ENCODE results near the gene DEGS1.

Gene DEGS1

GRCh38 chr1:224182866-224183590 is at the start of gene DEGS1:
TSS of gene DEGS1 (plus strand) at chr1:224183240. CDS start at chr1:224183337, 97 bp downstream.
- H3K27me3 Mint-ChIP-seq (ENCODE audit: low read depth), result peaks cover 7% of the 10 kb centered on the region
- DNase-seq (ENCODE audit: low spot score), result peak; percentile 82
- peak within 1 kb of the TSS; percentile 91 for H3K27ac Mint-ChIP-seq
- peak within 1 kb of the TSS; percentile 94 for H3K4me3 Mint-ChIP-seq
- no peaks in the 10 kb centered on the region for H3K9me3 Mint-ChIP-seq
- peaks cover 33% of the 10 kb centered on the region for H3K36me3 Mint-ChIP-seq (ENCODE audit: low read depth)
- H3K4me1 Mint-ChIP-seq (ENCODE audit: low read depth), result peaks cover 38% of the 10 kb centered on the region

GRCh38 chr1:224133741-224134299 is 49.2 kb upstream of the DEGS1 start:
- no peaks in the 10 kb centered on the region for H3K27me3 Mint-ChIP-seq (ENCODE audit: low read depth)
- DNase-seq (ENCODE audit: low spot score), result no peak
- peaks cover 36% of the 10 kb centered on the region for H3K36me3 Mint-ChIP-seq (ENCODE audit: low read depth)
- no peaks in the 10 kb centered on the region for H3K4me1 Mint-ChIP-seq (ENCODE audit: low read depth)
- H3K27ac Mint-ChIP-seq, result no peak overlapping the region
- H3K9me3 Mint-ChIP-seq, result peaks cover 7% of the 10 kb centered on the region
- H3K4me3 Mint-ChIP-seq, result no peak overlapping the region

GRCh38 chr1:224137518-224137917 is 45.5 kb upstream of the DEGS1 start:
- Mint-ChIP-seq H3K4me1 (ENCODE audit: low read depth) (no peaks in the 10 kb centered on the region), H3K27ac (no peak overlapping the region), H3K4me3 (no peak overlapping the region), H3K36me3 (ENCODE audit: low read depth) (peaks cover 17% of the 10 kb centered on the region), H3K9me3 (no peaks in the 10 kb centered on the region), H3K27me3 (ENCODE audit: low read depth) (no peaks in the 10 kb centered on the region)
- no peak for DNase-seq (ENCODE audit: low spot score)

DNA sequence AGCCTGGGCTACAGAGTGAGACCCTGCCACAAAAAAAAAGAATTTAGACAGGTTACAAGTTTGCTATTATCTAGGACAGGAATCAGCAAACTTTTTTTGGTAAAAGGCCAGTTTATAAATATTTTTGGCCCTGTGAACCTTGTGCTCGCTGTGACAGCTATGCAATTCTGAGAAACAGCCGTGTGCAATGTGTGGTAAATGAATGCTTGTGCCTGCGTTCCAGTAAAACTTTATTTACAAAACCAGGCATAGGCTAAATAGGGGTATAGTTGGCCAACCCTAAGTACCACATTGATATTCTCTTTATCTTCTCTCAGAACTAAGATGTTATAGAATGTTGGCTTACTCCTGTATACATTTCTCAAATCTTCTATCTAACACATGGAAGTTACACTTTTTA is 44.8 kb upstream of the DEGS1 start:
- Mint-ChIP-seq H3K27ac (no peak overlapping the region), H3K9me3 (no peaks in the 10 kb centered on the region), H3K4me3 (no peak overlapping the region), H3K4me1 (ENCODE audit: low read depth) (no peaks in the 10 kb centered on the region), H3K36me3 (ENCODE audit: low read depth) (peaks cover 15% of the 10 kb centered on the region), H3K27me3 (ENCODE audit: low read depth) (no peaks in the 10 kb centered on the region)
- DNase-seq (ENCODE audit: low spot score), result no peak

GRCh38 chr1:224141693-224142092 is 41.3 kb upstream of the DEGS1 start:
- no peaks in the 10 kb centered on the region for H3K9me3 Mint-ChIP-seq

GRCh38 chr1:224149709-224150108 is 33.3 kb upstream of the DEGS1 start:
- Mint-ChIP-seq H3K4me3 (no peak overlapping the region), H3K27me3 (ENCODE audit: low read depth) (no peaks in the 10 kb centered on the region), H3K27ac (no peak overlapping the region), H3K36me3 (ENCODE audit: low read depth) (peaks cover 17% of the 10 kb centered on the region), H3K4me1 (ENCODE audit: low read depth) (peaks cover 12% of the 10 kb centered on the region), H3K9me3 (no peaks in the 10 kb centered on the region)
- DNase-seq (ENCODE audit: low spot score), result no peak

More at GRCh38 chr1:224141693-224142092, 41.3 kb upstream of the DEGS1 start:
- Mint-ChIP-seq H3K27ac (no peak overlapping the region), H3K36me3 (ENCODE audit: low read depth) (peaks cover 14% of the 10 kb centered on the region), H3K27me3 (ENCODE audit: low read depth) (no peaks in the 10 kb centered on the region), H3K4me1 (ENCODE audit: low read depth) (no peaks in the 10 kb centered on the region), H3K4me3 (no peak overlapping the region)
- DNase-seq (ENCODE audit: low spot score), result no peak

DNA sequence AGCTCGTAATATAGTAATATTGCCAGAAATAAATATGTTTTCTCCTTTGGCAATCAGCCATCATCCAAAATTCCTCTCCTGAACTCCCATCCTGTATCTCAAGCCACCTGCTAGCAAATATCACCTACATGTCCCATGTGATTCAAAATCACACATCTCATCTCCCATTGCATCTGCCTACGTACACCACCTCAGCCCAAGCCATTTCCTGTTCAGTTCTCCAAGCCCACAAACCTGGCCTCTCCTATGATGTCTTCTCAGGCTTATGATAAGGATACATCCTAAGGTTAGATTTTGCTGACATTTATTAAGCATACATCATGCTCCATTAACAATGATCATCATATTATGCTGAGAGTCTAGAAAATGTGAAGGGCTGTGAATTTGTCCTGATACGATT is 31.9 kb upstream of the DEGS1 start:
- no peak for DNase-seq (ENCODE audit: low spot score)
- H3K27me3 Mint-ChIP-seq (ENCODE audit: low read depth), result no peaks in the 10 kb centered on the region
- H3K27ac Mint-ChIP-seq, result peak overlapping the region; percentile 28
- no peaks in the 10 kb centered on the region for H3K9me3 Mint-ChIP-seq
- H3K4me1 Mint-ChIP-seq (ENCODE audit: low read depth), result peaks cover 16% of the 10 kb centered on the region
- H3K36me3 Mint-ChIP-seq (ENCODE audit: low read depth), result peaks cover 19% of the 10 kb centered on the region
- no peak overlapping the region for H3K4me3 Mint-ChIP-seq

- Mint-ChIP-seq H3K9me3 (no peaks in the 10 kb centered on the region), H3K4me3 (no peak overlapping the region), H3K36me3 (ENCODE audit: low read depth) (peaks cover 31% of the 10 kb centered on the region)
Measured at GRCh38 chr1:224157316-224157715, 25.7 kb upstream of the DEGS1 start.

DNA sequence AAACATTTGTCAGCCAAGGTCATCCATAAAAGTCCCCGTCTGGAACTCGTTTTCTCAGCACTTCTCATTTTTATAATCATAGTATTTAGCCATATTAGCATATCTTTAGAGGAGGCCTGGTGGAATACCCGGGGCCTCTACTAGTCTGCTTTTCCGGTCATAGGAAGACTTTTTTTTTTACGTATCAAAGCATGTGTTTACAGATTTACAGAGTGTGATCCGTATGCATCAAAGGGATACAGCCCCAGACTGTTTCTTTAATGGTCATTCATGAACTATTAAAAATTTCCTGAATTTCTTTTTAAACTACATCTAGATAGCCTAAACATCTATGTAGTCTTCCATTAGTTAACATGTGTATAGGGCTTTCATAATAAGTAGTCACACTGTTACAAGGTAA is 23.5 kb upstream of the DEGS1 start:
- Mint-ChIP-seq H3K36me3 (ENCODE audit: low read depth) (peaks cover 29% of the 10 kb centered on the region), H3K27ac (no peak overlapping the region), H3K4me3 (no peak overlapping the region), H3K9me3 (no peaks in the 10 kb centered on the region), H3K27me3 (ENCODE audit: low read depth) (no peaks in the 10 kb centered on the region), H3K4me1 (ENCODE audit: low read depth) (peaks cover 11% of the 10 kb centered on the region)
- DNase-seq (ENCODE audit: low spot score), result no peak

More at GRCh38 chr1:224157316-224157715, 25.7 kb upstream of the DEGS1 start:
- DNase-seq (ENCODE audit: low spot score), result no peak
- Mint-ChIP-seq H3K4me1 (ENCODE audit: low read depth) (peaks cover 4% of the 10 kb centered on the region), H3K27me3 (ENCODE audit: low read depth) (no peaks in the 10 kb centered on the region), H3K27ac (no peak overlapping the region)

GRCh38 chr1:224160171-224160682 is 22.8 kb upstream of the DEGS1 start:
- H3K4me3 Mint-ChIP-seq, result no peak overlapping the region
- H3K9me3 Mint-ChIP-seq, result no peaks in the 10 kb centered on the region
- H3K27me3 Mint-ChIP-seq (ENCODE audit: low read depth), result no peaks in the 10 kb centered on the region
- peaks cover 29% of the 10 kb centered on the region for H3K36me3 Mint-ChIP-seq (ENCODE audit: low read depth)
- DNase-seq (ENCODE audit: low spot score), result no peak
- peaks cover 14% of the 10 kb centered on the region for H3K4me1 Mint-ChIP-seq (ENCODE audit: low read depth)
- no peak overlapping the region for H3K27ac Mint-ChIP-seq

GRCh38 chr1:224162768-224163167 is 20.3 kb upstream of the DEGS1 start:
- Mint-ChIP-seq H3K4me1 (ENCODE audit: low read depth) (peaks cover 12% of the 10 kb centered on the region), H3K9me3 (no peaks in the 10 kb centered on the region), H3K36me3 (ENCODE audit: low read depth) (peaks cover 16% of the 10 kb centered on the region), H3K4me3 (no peak overlapping the region), H3K27me3 (ENCODE audit: low read depth) (no peaks in the 10 kb centered on the region), H3K27ac (no peak overlapping the region)
- DNase-seq (ENCODE audit: low spot score), result no peak

- DNase-seq (ENCODE audit: low spot score), result no peak
- Mint-ChIP-seq H3K9me3 (no peaks in the 10 kb centered on the region), H3K36me3 (ENCODE audit: low read depth) (peaks cover 15% of the 10 kb centered on the region), H3K27ac (no peak overlapping the region), H3K4me1 (ENCODE audit: low read depth) (peaks cover 12% of the 10 kb centered on the region), H3K27me3 (ENCODE audit: low read depth) (no peaks in the 10 kb centered on the region), H3K4me3 (no peak overlapping the region)
Measured at GRCh38 chr1:224163311-224163710, 19.7 kb upstream of the DEGS1 start.

- peak; percentile 68 for DNase-seq (ENCODE audit: low spot score)
- H3K4me1 Mint-ChIP-seq (ENCODE audit: low read depth), result peaks cover 44% of the 10 kb centered on the region
- peak overlapping the region; percentile 61 for H3K4me3 Mint-ChIP-seq
- peak overlapping the region; percentile 78 for H3K27ac Mint-ChIP-seq
- H3K27me3 Mint-ChIP-seq (ENCODE audit: low read depth), result peaks cover 7% of the 10 kb centered on the region
- peaks cover 14% of the 10 kb centered on the region for H3K36me3 Mint-ChIP-seq (ENCODE audit: low read depth)
- H3K9me3 Mint-ChIP-seq, result peaks cover 8% of the 10 kb centered on the region
Measured at GRCh38 chr1:224168859-224169380, 14.1 kb upstream of the DEGS1 start.

GRCh38 chr1:224169718-224170270 is 13.2 kb upstream of the DEGS1 start:
- Mint-ChIP-seq H3K4me1 (ENCODE audit: low read depth) (peaks cover 36% of the 10 kb centered on the region), H3K36me3 (ENCODE audit: low read depth) (peaks cover 14% of the 10 kb centered on the region), H3K9me3 (peaks cover 8% of the 10 kb centered on the region), H3K27ac (peak overlapping the region; percentile 78), H3K4me3 (peak overlapping the region; percentile 61), H3K27me3 (ENCODE audit: low read depth) (peaks cover 8% of the 10 kb centered on the region)
- DNase-seq (ENCODE audit: low spot score), result no peak

Measured in T-helper 2 cell treated with Interferon-gamma antibody and Interleukin-4, amounts not matched to agents 5 μg/mL and 100 μg/mL, for 36 hours (primary cell).